ENCODE results near the gene STK11IP.
A peak's percentile ranks its signal among the peaks of the same experiment; 100 is the strongest.

The STK11IP gene

DNA sequence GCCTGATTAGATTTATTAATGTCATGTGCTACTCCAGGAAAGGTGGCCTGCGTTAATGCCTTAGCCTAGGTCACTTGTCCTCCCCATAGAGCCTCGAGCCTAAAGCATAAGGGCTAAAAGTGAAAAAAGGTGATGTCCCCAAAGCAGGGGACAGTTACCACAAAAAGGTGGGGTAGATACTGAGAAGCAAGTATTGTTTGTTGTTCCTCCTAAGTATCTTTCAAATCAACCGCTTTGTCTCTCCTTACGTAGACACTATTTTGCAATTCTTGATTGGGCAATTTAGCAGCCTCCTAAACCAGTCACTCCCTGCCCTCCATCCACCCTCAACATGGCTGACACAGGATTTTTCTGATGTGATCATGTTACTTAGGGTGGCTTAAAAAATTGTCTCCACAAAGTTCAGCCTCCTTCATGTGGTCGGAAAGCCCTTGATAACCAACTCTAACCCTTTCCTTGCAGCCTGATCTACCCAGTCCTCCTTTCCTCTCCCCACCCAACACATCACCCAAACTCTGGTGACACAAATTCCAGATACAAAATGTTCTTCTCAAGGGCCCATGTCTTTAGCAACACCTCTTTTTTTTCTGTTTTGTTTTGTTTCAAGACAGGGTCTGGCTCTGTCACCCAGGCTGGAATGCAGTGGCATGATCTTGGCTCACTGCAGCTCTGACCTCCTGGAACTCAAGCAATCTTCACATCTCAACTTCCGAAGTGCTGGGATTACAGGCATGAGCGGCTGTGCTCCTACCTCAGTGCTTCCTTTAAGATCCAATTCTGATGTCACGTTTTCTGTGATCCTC is 18.6 kb upstream of the STK11IP start:
- DNase-seq (ENCODE audit: low spot score): no peak

DNA sequence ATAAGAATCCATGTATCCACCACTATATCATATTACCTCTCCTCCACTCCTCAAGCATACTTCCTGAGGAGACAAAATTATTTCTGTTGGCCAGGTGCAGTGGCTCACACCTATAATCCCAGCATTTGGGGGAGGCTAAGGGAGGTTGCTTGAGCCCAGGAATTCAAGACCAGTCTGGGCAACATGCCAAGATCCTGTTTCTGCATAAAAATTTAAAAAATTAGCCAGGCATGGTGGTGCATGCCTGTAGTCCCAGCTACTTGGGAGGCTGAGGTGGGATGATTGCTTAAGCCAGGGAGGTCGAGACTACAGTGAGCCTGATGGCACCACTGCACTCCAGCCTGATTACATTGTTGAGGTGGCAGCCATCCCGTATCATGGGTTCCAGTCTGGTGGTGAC is 16.3 kb upstream of the STK11IP start:
- no peak for DNase-seq (ENCODE audit: low spot score)

DNA sequence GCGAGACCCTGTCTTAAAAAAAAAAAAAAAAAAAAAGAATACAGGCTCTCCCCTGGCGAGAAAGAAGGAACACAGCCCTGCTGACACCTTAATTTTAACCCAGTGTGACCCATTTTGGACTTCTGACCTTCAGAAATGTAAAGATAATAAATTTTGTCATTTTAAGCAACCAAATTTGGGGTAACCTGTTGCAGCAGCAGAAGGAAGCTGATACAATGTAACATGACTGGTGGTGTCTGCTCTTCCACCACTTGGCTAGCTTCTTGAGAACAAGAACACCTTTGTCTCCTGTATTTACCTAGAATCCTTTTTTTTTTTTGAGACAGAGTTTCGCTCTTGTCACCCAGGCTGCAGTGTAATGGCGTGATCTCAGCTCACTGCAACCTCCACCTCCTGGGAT is 6.6 kb upstream of the STK11IP start:
- DNase-seq (ENCODE audit: low spot score): no peak

DNA sequence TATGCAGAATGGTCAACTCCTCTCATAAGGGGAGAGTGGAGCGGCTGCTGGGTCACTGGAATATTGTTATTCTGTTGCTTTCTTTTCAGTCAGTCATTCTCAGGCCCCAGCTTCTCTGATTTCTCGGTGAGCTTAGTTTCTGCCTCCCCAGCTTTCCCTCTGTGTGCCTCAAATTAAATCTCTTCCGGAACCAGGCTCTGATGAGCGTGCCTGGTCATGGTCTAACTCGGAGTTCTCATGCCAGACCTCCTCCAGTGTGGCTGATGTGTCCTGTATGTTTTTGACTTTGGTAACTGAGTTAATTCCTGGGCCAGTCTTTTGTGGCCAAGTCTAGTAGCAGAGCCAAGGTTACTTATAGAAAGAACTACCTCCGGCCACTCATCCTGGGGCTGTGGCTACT is 4.9 kb upstream of the STK11IP start:
- DNase-seq (ENCODE audit: low spot score): peak; percentile 9

DNA sequence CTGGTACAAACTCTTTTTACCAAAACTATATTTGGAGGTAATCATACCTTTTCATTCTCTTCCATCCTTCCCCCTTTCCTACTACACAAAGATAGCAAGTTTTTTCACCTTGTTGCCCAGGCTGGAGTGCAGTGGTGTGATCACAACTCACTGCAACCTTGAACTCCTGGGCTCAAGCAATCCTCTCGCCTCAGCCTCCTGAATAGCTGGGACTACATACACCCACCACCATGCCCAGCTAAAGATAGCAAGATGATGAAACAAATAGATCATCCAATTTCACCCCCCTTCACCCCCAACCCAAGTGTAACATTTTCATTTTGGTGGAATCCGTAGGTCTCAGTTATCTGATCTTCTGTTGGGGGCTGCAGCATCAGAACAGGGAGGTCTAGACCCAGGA is 4.5 kb upstream of the STK11IP start:
- DNase-seq (ENCODE audit: low spot score): no peak

DNA sequence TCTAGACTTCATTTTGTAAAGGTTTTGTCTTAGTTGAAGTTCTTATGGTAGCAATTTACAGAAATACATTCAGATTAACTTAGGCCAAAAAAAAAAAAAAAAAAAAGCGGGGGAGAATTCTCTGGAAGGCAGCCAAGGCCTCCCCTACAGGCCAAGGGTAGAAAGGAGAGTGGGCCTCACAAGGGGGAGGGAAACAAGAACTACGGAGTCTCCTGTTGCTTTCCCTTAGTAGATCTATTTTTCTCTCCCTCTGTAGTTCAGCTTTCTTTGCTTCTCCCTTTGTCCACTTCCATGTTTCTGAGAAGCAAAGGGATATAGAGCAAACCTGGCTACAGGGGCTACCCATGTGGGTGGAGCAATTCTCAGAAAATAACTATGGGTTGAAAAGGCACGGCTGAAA is 2.4 kb upstream of the STK11IP start:
- no peak for DNase-seq (ENCODE audit: low spot score)

DNA sequence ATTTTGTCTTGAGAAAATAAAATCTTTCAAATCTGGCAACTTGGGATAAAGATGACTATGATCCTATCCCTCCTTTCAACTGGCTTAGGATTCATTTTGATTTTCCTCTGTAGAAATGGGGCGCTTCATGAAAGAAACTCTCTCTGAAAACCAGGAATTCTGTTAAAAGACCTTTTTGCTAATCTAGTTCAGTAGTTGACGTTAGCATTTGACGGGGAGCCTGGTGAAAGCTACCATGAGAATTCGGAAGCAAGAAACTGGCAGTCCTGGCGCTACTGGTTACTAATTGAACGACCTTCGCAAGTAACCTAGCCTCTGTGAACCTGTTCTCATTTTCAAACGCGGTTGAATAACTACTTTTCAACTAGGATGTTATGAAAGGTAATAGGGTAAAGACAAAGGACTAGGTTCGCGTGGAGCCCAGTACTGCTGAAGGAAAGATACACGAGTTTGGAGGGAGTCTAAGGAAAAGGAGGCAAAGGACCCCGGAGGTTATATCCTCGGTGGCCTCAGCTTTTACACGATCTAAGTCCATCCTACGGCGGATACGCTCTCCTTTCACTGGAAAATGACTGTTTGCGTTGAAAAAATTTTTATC is 604 bp upstream of the STK11IP start:
- peak; percentile 48 for DNase-seq (ENCODE audit: low spot score)

DNA sequence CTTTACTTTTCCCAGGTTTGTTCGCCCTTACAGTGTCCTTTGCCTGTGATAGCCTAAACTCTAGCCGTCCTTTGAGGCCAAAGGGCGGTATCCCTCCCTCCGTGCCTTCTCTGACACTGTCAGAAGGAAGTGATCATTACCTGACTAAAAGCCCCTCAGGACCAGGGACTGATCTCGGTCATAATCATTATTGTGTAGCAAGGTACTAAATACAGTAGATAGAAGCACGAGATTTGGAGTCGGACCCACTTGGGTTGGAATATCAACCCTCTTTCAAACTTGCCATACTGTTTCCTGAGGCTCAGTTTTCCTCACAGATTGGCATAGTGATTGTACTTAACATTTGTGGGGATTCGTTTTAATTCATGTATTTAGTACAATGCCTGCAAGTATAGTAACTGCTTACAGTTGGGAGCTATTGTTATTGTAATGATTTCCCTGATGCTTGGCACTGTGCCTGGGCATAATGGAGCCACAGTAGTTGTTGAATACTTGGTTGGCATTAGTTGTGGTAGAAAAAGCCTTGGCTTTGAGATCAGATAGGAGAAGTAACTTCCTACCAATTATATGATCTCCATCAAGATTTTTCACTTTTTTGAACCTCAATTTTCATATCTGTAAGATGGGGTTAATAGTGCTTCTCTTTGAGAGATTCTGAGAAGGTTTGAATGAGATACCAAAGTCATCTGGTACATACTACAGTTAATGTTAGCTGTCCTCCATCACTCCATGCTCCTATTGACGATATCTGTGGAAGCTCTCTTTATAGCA is 836 bp downstream of the STK11IP start:
- no peak for DNase-seq (ENCODE audit: low spot score)

DNA sequence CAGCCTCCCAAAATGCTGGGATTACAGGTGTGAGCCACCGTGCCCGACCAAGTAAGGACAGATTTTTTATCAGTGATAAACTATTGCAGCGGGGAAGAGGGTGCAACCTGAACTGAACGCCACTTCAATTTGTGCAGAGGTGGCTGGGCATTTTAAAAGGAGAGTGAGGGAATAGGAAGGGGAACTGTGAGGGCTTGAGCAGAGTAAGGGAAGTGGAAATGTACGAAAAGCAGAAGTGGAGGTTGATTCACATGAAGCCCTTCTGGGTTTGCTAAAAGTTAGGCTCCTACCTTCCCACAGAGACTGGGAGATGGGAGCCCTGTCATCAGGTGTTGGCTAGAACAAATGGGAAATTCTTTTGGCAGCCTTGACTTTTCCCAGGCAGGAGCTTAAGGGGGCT is 6.1 kb downstream of the STK11IP start:
- no peak for DNase-seq (ENCODE audit: low spot score)

DNA sequence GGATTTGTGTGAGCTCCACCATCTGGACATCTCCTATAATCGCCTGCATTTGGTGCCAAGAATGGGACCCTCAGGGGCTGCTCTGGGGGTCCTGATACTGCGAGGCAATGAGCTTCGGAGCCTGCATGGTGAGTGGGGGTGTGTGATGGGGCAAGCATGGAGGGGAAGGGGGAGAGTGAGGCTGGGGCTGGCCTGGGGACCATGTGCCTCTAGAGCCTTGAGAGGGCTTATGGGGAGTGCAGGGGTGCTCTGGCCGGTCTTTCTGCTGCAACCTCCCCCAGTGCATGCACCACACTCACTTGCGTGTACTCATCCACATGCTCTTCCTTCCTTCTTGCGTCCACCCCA is 7.9 kb downstream of the STK11IP start:
- no peak for DNase-seq (ENCODE audit: low spot score)

DNA sequence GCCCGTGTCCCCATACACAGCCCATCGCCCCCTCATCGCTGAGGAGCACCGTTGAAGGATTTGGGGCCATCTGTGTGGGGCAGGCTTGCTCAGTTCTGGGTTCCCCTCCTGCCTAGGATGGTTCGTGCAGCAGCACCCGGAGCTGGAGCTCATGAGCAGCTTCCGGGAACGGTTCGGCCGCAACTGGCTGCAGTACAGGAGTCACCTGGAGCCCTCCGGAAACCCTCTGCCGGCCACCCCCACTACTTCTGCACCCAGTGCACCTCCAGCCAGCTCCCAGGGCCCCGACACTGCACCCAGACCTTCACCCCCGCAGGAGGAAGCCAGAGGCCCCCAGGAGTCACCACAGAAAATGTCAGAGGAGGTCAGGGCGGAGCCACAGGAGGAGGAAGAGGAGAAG is 10.3 kb downstream of the STK11IP start:
- DNase-seq (ENCODE audit: low spot score): no peak

DNA sequence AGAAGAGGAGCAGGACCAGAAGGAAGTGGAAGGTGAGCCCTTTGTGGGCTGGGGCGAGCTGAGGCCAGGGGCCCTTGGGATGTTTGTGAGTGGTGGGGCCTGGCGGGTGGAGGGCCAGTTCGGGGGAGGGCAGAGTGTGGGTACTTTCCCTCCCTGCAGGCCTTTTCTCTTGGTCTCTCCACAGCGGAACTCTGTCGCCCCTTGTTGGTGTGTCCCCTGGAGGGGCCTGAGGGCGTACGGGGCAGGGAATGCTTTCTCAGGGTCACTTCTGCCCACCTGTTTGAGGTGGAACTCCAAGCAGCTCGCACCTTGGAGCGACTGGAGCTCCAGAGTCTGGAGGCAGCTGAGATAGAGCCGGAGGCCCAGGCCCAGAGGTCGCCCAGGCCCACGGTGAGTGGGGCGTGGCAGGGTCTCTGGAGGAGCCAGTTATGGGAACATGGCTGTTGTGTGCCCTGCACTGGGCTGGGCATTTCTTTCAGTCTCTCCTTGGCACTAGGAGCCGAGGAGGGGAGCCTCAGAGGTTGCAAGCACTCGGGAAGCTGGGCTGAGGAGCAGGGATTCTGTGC is 10.8 kb downstream of the STK11IP start:
- DNase-seq (ENCODE audit: low spot score): no peak

DNA sequence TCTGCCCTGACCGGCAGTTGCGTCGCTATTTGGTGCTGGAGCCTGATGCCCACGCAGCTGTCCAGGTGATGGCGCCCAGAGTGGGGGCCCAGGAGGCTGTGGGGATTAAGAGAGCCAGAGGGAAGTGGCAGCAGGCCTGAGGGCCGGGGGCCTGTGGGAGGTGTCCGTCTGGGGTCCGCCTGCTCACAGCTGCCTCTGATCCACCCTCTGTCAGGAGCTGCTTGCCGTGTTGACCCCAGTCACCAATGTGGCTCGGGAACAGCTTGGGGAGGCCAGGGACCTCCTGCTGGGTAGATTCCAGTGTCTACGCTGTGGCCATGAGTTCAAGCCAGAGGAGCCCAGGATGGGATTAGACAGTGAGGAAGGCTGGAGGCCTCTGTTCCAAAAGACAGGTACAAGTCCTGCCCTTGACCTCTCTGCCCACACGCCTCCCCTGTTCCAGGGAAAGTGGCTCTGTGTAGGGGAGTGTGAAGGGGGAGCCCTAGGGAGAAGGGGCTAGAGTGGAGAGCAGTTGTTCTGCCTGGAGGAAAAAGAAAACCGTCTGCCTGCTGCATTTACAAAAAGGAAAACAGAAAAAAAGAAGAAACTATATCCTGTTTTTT is 11.6 kb downstream of the STK11IP start:
- no peak for DNase-seq (ENCODE audit: low spot score)

DNA sequence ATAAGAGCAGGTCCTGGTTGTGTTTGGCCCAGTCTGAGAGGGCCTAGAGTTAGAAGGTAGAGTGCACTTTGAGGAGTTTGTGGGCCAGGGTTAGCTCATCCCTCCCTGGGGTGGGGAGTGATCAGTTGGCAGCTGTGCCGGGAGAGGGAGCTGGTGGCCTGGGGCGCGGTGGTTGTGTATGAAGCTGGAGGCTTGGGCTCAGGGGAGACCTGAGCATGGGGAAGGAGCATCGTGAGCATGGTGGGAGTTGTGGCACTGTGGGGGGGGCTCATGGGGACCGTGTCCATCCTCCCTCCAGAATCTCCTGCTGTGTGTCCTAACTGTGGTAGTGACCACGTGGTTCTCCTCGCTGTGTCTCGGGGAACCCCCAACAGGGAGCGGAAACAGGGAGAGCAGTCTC is 13.6 kb downstream of the STK11IP start:
- DNase-seq (ENCODE audit: low spot score): no peak

DNA sequence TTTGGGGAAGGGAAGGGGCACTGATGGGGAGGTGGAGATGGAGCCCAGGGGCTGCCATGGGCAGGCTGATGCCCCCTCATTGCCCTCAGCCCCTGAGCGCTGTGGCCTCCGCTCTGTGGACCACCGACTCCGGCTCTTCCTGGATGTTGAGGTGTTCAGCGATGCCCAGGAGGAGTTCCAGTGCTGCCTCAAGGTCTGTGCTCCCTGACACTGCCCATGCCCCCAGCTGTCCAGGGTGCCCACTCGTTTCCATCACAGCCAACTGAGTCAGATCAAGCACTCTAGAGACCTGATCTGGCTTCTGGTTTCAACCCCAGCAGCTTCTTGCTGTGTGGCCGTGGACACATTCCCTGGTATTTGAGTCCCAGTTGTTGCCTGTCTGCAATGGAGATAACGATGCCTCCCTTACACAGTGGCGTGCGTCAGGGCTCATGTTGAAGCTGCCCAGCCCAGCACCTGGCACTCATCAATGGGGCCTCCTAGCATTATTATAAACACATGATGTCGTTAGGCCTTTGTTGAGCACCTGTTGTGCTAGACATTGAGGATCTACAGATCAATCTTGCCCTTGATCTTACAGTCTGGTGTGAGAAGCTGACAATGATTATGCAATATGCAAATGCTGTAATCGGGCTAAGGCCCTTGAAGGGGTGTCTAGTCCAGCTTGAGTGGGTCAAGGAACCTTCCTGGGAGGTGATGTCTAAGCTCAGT is 14.4 kb downstream of the STK11IP start:
- no peak for DNase-seq (ENCODE audit: low spot score)

DNA sequence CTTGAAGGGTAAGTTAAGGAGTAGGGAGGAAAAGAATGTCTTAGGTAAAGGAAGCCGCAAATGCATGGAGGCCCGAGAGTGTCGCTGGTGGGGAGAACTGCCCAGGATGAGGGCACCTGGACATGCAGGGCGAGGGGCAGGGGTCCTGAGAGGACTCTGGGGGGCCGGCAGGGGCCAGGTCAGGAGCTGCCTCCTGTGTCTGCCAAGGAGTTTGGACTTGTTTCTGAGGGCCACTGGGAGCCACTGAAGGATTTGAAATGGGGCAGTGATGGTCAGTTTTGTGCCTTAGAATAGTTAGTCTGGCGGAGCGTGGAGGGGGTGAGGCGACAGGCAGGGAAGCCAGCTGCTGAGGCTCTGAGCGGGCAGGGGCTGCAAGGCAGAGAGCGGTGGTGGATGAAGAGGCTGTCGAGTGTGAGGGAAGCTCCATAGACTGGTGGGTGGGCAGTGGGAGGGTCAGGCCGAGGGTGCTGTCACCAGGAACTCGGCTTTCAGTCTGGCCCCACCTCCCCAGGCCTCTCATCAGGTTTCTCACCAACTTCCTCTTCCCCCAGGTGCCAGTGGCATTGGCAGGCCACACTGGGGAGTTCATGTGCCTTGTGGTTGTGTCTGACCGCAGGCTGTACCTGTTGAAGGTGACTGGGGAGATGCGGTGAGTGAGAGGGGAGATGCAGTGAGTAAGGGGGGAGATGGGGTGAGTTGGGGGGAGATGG is 15.1 kb downstream of the STK11IP start:
- DNase-seq (ENCODE audit: low spot score): no peak

DNA sequence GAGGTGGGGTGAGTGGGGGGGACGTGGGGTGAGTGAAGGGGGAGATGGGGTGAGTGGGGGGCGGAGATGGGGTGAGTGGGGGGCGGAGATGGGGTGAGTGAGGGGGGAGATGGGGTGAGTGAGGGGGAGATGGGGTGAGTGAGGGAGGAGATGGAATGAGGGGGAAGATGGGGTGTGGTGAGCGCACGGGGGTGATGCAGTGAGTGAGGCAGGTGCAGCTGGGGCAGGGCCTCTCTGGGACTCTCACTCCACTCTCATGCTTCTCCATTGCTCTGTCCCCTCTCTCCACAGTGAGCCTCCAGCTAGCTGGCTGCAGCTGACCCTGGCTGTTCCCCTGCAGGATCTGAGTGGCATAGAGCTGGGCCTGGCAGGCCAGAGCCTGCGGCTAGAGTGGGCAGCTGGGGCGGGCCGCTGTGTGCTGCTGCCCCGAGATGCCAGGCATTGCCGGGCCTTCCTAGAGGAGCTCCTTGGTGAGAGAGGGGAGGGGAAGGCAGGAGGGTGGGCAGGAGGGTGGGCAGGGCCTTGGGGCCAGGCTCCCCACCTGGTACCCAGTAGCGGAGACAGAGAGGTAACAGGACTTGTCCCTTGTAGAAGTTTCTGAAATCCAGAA is 15.9 kb downstream of the STK11IP start:
- DNase-seq (ENCODE audit: low spot score): no peak

DNA sequence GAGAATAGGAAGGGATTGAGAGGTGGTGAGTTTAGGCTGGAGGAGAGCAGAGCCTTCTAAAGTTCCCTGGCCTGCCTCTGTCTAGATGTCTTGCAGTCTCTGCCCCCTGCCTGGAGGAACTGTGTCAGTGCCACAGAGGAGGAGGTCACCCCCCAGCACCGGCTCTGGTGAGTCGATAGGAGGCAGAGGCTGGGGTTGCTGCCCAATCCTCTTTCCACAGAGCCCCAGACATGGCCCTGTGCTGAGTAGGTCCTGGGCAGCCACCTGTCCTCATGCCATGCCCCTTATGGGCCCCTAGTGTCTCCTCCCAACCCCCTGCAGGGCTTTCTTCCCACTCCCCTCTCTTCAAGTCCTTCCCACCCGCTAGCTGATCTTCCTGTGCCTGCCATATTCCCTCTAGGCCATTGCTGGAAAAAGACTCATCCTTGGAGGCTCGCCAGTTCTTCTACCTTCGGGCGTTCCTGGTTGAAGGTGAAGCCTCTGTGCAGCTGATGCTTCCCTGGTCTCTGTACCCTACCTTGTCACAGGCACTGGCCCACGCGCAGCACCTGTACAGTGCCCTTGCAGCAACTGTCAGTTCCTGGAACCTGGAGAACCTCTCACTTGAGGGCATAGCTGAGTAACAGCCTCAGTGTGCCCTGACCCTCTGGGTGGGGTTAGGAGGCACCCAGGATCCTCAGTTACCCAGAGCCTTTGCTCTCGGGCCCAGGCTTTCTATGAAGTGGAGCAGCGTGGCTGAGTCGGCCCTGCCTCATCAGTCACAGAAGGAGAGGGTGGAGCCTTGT is 16.6 kb downstream of the STK11IP start:
- no peak for DNase-seq (ENCODE audit: low spot score)

DNA sequence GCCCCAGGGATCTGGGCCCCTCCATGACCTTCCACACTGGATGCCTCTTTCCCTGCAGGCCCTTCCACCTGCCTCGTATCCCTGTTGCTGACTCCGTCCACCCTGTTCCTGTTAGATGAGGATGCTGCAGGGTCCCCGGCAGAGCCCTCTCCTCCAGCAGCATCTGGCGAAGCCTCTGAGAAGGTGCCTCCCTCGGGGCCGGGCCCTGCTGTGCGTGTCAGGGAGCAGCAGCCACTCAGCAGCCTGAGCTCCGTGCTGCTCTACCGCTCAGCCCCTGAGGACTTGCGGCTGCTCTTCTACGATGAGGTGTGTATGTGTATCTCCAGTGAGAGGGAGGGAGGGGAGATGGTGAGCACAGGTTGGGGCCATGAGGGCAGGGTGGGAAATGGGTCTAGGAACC is 17.4 kb downstream of the STK11IP start:
- DNase-seq (ENCODE audit: low spot score): no peak

DNA sequence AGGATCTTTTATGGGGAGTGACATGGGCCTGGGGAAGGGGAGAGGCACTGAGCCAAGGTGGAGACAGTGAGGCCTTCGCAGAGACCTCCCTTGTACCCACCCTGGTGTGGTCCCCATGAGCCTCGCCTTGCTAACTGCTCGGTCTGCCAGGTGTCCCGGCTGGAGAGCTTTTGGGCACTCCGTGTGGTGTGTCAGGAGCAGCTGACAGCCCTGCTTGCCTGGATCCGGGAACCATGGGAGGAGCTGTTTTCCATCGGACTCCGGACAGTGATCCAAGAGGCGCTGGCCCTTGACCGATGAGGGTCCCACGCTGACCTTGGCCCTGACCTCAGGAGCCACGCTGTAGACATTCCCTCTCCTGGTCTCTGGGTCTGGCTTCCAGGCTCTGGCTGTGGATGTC is 18.2 kb downstream of the STK11IP start:
- DNase-seq (ENCODE audit: low spot score): no peak
